ENCODE measurements around the gene GPR3. TPM values are rescaled to one million over a fixed set of nuclear protein-coding genes. Genes with fewer than 3 reads are reported as not detected.

The GPR3 gene
- total RNA-seq, result under 1 TPM in 1 of 3 donors, not detected in 2; 0.14 TPM
- long read RNA-seq, donor 1, result 0 reads
- long read RNA-seq, donor 2, result 0 reads

DNA sequence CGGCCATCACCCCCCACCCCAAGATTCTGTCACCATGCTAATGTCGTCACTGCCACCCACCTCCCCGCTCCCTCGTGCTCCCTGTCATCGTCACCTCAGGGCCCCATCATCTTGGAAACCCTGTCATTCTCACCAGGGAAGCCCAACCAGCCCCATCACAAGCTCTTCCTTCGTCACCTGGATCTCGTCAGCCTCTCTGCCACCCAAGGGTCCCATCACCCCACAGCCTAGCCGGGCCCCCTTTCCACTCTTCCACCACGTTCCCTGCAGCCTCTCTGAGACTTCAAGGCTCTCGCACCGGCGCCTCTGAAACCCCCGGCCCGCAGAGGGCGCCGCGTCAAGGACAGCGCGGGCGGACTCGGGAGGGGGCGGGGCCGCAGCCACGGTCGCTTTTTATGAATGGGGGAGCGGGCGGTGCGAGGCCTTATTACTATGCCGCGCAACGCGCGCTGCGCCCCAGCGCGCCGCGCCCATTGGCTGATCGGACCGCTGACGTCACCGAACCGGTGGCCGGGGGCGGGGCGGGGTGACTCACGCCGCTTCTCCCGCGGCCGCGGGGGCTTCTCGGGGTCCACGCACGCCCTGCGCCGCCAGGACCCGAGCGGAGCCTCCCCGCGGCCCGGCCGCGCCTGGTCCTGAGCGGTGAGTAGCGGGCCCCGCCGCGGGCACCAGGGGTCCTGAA is at the start of gene GPR3:
Gene GPR3, plus strand, starts transcription at position 527 of the 682 bp plus-strand sequence. CDS start 1,177 bp downstream, outside the sequence.
- intact Hi-C loops (cut with DNase I, micrococcal nuclease), result loop anchor here (5.0 kb wide), 2 partner anchors 35 to 90 kb away; no protein-coding TSS in a partner anchor
- no peak within 1 kb of the TSS for H3K4me3 ChIP-seq
- ATAC-seq (peak; percentile 95), DNase-seq (peak; percentile 91 to 94 (median 93))
- no peaks in the 10 kb centered on the region for H3K9me3 ChIP-seq
- H3K4me1 ChIP-seq (ENCODE audit: low read depth), result peaks cover 15% of the 10 kb centered on the region
- no peak for TF ChIP-seq CTCF (IDR thresholded peaks at IDR 0.05)
- no peaks in the 10 kb centered on the region for H3K36me3 ChIP-seq (ENCODE audit: low read depth)

DNA sequence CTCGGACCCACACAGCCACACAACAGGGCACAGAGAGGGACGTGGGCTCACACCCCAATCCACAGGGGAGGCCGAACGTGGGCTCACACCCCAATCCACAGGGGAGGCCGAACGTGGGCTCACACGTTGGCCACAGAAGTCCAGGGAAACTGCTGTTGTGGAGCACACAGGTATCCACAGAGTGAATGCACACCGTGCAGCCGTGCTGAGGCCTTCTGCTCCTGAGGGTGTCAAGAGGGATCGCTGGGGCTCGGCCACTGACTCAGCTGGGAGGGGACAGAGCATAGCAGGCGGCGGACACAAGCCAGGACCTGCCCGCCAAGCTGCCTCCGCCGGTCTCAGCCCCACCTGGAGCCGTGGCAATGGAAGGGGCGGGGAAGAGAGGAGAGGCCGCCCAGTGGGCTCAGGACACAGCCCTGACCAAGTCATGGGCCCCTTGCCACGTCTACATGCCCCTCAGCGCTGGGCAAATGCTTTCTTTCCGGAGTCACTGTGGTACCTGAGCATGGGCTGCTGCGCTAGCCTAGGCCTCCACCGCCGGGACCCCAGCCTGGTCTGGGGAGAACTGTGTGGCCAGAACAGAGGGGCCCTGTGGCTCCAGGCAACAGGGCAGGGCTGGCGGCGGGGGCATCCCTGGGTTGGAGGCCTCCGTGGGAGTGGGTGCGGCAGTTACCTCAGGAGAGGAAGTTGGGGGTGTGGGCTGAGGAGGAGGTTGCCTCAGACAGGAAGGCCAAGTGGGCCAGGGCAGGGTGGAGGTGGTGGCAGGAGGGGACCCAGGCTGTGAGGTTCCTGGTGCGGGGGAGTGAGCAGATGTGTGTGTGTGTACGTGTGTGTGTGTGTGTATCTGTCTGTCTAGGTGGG is 49.4 kb upstream of the GPR3 start:
- intact Hi-C loops (cut with DNase I, micrococcal nuclease), result no loop called here
- no peaks in the 10 kb centered on the region for H3K9me3 ChIP-seq
- TF ChIP-seq CTCF (IDR thresholded peaks at IDR 0.05), result no peak
- peak; percentile 72 for ATAC-seq
- H3K4me3 ChIP-seq, result no peak overlapping the region
- H3K4me1 ChIP-seq (ENCODE audit: low read depth), result peaks cover 7% of the 10 kb centered on the region
- no peaks in the 10 kb centered on the region for H3K36me3 ChIP-seq (ENCODE audit: low read depth)
- peak; percentile 49 to 90 (median 63) for DNase-seq

DNA sequence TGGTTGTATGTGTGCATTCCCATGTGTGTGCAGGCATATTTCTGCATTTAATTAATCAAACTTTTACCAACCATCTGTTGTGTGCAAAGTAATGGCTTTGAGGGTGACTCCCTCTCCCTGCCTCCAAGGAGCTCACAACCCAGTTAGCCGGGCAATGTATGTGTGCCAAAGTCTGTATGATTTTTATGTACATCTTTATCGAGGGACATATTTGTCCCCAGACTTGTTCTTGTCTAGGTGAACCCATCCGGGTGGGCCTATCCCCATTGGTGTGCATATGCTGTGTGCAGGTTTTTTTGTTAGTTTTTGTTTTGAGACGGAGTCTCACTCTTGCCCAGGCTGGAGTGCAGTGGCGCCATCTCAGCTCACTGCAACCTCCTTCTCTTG is 48.8 kb upstream of the GPR3 start:
- intact Hi-C loops (cut with DNase I, micrococcal nuclease), result no loop called here
- no peak for TF ChIP-seq CTCF (IDR thresholded peaks at IDR 0.05)
- ATAC-seq (no peak), DNase-seq (peak in 1 of 3 donors; percentile 4)
- no peak overlapping the region for H3K4me3 ChIP-seq
- H3K36me3 ChIP-seq (ENCODE audit: low read depth), result no peaks in the 10 kb centered on the region
- no peaks in the 10 kb centered on the region for H3K9me3 ChIP-seq
- peaks cover 8% of the 10 kb centered on the region for H3K4me1 ChIP-seq (ENCODE audit: low read depth)

GRCh38 chr1:27345272-27345671 is 47.1 kb upstream of the GPR3 start:
- intact Hi-C loops (cut with DNase I, micrococcal nuclease), result no loop called here
- no peaks in the 10 kb centered on the region for H3K9me3 ChIP-seq
- DNase-seq (no peak), ATAC-seq (no peak)
- no peaks in the 10 kb centered on the region for H3K36me3 ChIP-seq (ENCODE audit: low read depth)
- H3K4me3 ChIP-seq, result no peak overlapping the region
- TF ChIP-seq CTCF (IDR thresholded peaks at IDR 0.05), result no peak
- peaks cover 23% of the 10 kb centered on the region for H3K4me1 ChIP-seq (ENCODE audit: low read depth)

DNA sequence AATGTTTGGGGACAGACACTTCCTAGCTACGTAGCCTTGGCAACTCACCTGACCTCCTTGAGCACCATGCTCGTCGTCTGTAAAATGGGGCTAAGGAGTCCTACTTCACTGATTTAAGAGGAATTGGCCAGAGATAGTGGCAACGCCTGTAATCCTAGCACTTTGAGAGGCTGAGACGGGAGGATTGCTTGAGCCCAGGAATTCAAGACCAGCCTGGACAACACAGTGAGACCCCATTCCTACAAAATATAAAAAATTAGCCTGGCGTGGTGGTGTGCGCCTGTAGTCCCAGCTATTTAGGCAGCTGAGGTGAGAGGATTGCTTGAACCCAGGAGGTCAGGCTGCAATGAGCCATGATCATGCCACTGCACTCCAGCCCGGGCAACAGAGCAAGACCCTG is 46.1 kb upstream of the GPR3 start:
- H3K4me1 ChIP-seq (ENCODE audit: low read depth), result peaks cover 30% of the 10 kb centered on the region
- no peak for ATAC-seq

More for the DNA sequence above, 46.1 kb upstream of the GPR3 start:
- no peak for TF ChIP-seq CTCF (IDR thresholded peaks at IDR 0.05)
- Histone ChIP-seq H3K4me3 (no peak overlapping the region), H3K9me3 (no peaks in the 10 kb centered on the region), H3K36me3 (ENCODE audit: low read depth) (no peaks in the 10 kb centered on the region)
- intact Hi-C loops (cut with DNase I, micrococcal nuclease), result no loop called here
- DNase-seq, result no peak

All from mucosa of descending colon (tissue), 3 donors.